GM18951 (cell line): ENCODE measurements around the gene COL23A1.
"Not testable (repeated sequence)": the region's sequence is repeated elsewhere in the genome, so short reads cannot be mapped to it uniquely, and the experiment has no call there.

Source experiments
- POLR2A ChIP-seq: IDR thresholded peaks from 4 replicates; pipeline ENCODE4 v1.6.1; 2011; ENCODE audit warnings: mild to moderate bottlenecking; ENCODE audit not compliant: insufficient read length, insufficient read depth; ENCODE audit errors: extremely low read depth
- in situ Hi-C: fragments of 300-500 bp; cut with MboI; formaldehyde crosslinking; loops from one replicate; pipeline ENCODE4 v1.12.0; 2022; ENCODE audit warnings: low sequenced_read_pairs, mixed read lengths, inconsistent platforms; ENCODE audit not compliant: unreplicated experiment

COL23A1 gene

GRCh38 chr5:178312880-178313282, 277.3 kb downstream of the COL23A1 start:
- no peak for TF ChIP-seq POLR2A
- in situ Hi-C loops: no loop called here

- in situ Hi-C loops: no loop called here
- TF ChIP-seq POLR2A: no peak
Observed at GRCh38 chr5:178310130-178310865, 279.9 kb downstream of the COL23A1 start.

- TF ChIP-seq POLR2A: no peak
- in situ Hi-C loops: no loop called here
Observed at GRCh38 chr5:178309271-178310013, 280.8 kb downstream of the COL23A1 start.

- no peak for TF ChIP-seq POLR2A
- in situ Hi-C loops: no loop called here
Observed at GRCh38 chr5:178308541-178309092, 281.6 kb downstream of the COL23A1 start.

GRCh38 chr5:178307267-178308045, 282.7 kb downstream of the COL23A1 start:
- in situ Hi-C loops: no loop called here

GRCh38 chr5:178306430-178307225, 283.6 kb downstream of the COL23A1 start:
- in situ Hi-C loops: no loop called here
- TF ChIP-seq POLR2A: no peak

More at GRCh38 chr5:178307267-178308045, 282.7 kb downstream of the COL23A1 start:
- TF ChIP-seq POLR2A: no peak

- TF ChIP-seq POLR2A: no peak
- in situ Hi-C loops: no loop called here
Observed at GRCh38 chr5:178305801-178306200, 284.4 kb downstream of the COL23A1 start.

- TF ChIP-seq POLR2A: no peak
- in situ Hi-C loops: no loop called here
Observed at GRCh38 chr5:178304761-178305645, 285.2 kb downstream of the COL23A1 start.

- in situ Hi-C loops: no loop called here
- no peak for TF ChIP-seq POLR2A
Observed at GRCh38 chr5:178304016-178304415, 286.2 kb downstream of the COL23A1 start.

- in situ Hi-C loops: not testable (repeated sequence)
Observed at GRCh38 chr5:178302321-178302720, 287.9 kb downstream of the COL23A1 start.

GRCh38 chr5:178301641-178302040, 288.6 kb downstream of the COL23A1 start:
- no peak for TF ChIP-seq POLR2A
- in situ Hi-C loops: no loop called here
